Ascending aorta (tissue), 2 donors: ENCODE measurements around the gene EHD4. TPM values are rescaled to one million over a fixed set of nuclear protein-coding genes. Genes with fewer than 3 reads are reported as not detected.

Experiments
- DNase-seq, 2 donors: peaks; one replicate each; pipeline ENCODE4 v3.0.0-alpha.2; 2019; ENCODE audit warnings: low spot score in 2 of 2
- H3K27ac ChIP-seq, 2 donors: fragments of 200-600 bp; sonication (generic); one replicate each; pipeline ENCODE4 v1.5.1; 2016 to 2017; ENCODE audit warnings: mild to moderate bottlenecking in 1 of 2
- H3K27me3 ChIP-seq: fragments of 200-600 bp; sonication (generic); one replicate; pipeline ENCODE4 v1.5.1; 2017
- H3K36me3 ChIP-seq, 2 donors: fragments of 200-600 bp; sonication (generic); one replicate each; pipeline ENCODE4 v1.5.1; 2016
- H3K4me1 ChIP-seq, 2 donors: fragments of 200-600 bp; sonication (generic); one replicate each; pipeline ENCODE4 v1.5.1; 2016 to 2017; ENCODE audit warnings: mild to moderate bottlenecking in 1 of 2
- H3K4me3 ChIP-seq, 2 donors: fragments of 200-600 bp; sonication (generic); one replicate each; pipeline ENCODE4 v1.5.1; 2016 to 2017; ENCODE audit warnings: mild to moderate bottlenecking in 1 of 2
- H3K9me3 ChIP-seq, 2 donors: fragments of 200-600 bp; sonication (generic); one replicate each; pipeline ENCODE4 v1.5.1; 2016
- CTCF ChIP-seq, 3 experiments: fragments of 200-600 bp in 2 of 3; fragments of 450-650 bp in 1 of 3; sonication (generic) in 2 of 3; IDR thresholded peaks; one replicate each; pipeline ENCODE4 v1.5.1; 2016 to 2019; ENCODE audit warnings: antibody characterized with exemption in 3 of 3, mild to moderate bottlenecking in 1 of 3, moderate library complexity in 1 of 3
- intact Hi-C: fragments of 100-400 bp; cut with DNase I; formaldehyde crosslinking; loops from one replicate; pipeline ENCODE4 v1.15.1; 2023
- total RNA-seq: library from RNA; depleted of rRNA; stranded (reverse); fragments of >200 nt; gene quantifications from one replicate; pipeline ENCODE4 v1.1.0, GENCODE V29; 2016

EHD4 gene
- total RNA-seq, 1 donor from 2014 or later, result 70.4 TPM

DNA sequence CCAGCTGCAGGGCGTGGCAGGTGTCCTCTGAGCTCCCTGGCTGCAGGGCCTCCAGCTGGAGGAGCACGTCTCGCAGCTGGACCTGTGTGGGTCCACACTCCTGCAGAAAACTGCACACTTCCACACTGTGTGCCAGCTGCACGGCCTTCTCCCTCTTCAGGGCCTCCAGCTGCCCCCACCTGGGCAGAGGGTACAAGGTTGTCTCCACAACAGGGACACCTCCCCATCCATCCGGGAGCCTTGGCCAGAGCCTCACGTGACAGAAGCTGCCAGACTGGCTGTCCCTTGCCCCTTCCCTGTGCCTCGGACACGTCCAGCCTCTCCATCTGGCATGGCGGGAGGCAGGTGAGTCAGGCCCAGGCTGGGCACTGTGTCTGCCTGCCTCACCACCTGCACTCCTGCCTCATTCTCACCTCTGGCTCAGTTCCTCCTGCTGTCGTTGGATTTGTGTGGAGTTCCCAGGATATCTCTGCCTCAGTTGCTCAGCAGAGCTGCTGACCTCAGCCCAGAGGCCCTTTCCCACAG, 93.0 kb downstream of the EHD4 start:
- H3K9me3 ChIP-seq, result no peaks in the 10 kb centered on the region
- no peak for DNase-seq
- H3K27ac ChIP-seq, result no peak overlapping the region
- intact Hi-C loops, result no loop called here
- TF ChIP-seq CTCF (IDR thresholded peaks at IDR 0.05), result no peak
- H3K27me3 ChIP-seq, result no peaks in the 10 kb centered on the region
- H3K4me1 ChIP-seq, result peaks cover 0 to 10% of the 10 kb centered on the region in 2 donors
- no peaks in the 10 kb centered on the region for H3K36me3 ChIP-seq
- no peak overlapping the region for H3K4me3 ChIP-seq

GRCh38 chr15:41878355-41878699, 94.0 kb downstream of the EHD4 start:
- Histone ChIP-seq H3K4me3 (no peak overlapping the region), H3K9me3 (no peaks in the 10 kb centered on the region), H3K27ac (no peak overlapping the region), H3K4me1 (peaks cover 0 to 10% of the 10 kb centered on the region in 2 donors), H3K27me3 (no peaks in the 10 kb centered on the region), H3K36me3 (no peaks in the 10 kb centered on the region)
- no peak for DNase-seq
- TF ChIP-seq CTCF (IDR thresholded peaks at IDR 0.05), result no peak
- intact Hi-C loops, result no loop called here

DNA sequence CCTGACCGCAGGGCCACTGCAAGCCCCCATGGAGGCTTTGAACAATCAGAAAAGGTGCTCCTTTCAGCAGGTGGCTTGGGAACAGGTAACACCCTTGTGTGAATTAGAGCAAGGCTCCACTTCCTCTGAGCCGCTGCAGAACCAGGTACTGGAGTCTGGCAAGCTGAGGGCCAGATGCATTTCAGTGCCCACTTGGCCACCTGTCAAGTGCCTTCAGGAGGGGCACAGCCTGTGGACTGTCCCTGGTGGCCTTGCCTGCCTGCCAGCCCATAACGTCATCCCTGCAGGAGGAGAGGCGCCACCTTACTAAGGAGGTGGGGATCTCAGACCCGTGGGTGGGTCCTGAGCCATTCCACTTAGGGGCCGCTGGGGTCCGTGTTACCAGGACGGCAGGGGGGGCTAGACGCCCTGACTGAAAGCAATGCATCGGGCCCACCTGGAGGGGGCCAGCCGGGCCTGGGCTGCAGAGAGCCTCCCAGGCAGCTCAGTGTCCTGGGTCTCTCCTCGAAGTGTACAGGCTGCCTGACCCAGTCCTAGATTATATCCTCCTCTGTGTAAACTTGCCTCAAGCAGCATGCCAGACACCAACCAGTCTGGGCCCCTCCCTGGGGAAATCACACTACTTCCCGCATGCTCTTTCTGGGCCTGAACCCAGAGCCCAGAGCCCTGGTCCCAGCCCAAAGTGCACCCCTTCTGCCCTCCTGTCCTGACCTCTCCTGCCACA, 94.6 kb downstream of the EHD4 start:
- no peak for TF ChIP-seq CTCF (IDR thresholded peaks at IDR 0.05)
- H3K9me3 ChIP-seq, result no peaks in the 10 kb centered on the region
- no peaks in the 10 kb centered on the region for H3K36me3 ChIP-seq
- DNase-seq, result no peak
- no peak overlapping the region for H3K27ac ChIP-seq
- H3K27me3 ChIP-seq, result no peaks in the 10 kb centered on the region
- intact Hi-C loops, result no loop called here
- H3K4me3 ChIP-seq, result no peak overlapping the region
- H3K4me1 ChIP-seq, result peaks cover 0 to 10% of the 10 kb centered on the region in 2 donors

- Histone ChIP-seq H3K27ac (no peak overlapping the region), H3K9me3 (no peaks in the 10 kb centered on the region), H3K27me3 (no peaks in the 10 kb centered on the region), H3K4me3 (no peak overlapping the region), H3K36me3 (no peaks in the 10 kb centered on the region), H3K4me1 (peaks cover 0 to 2% of the 10 kb centered on the region in 2 donors)
- no peak for TF ChIP-seq CTCF (IDR thresholded peaks at IDR 0.05)
- intact Hi-C loops, result no loop called here
- no peak for DNase-seq
Observed at GRCh38 chr15:41876689-41877088, 95.7 kb downstream of the EHD4 start.

DNA sequence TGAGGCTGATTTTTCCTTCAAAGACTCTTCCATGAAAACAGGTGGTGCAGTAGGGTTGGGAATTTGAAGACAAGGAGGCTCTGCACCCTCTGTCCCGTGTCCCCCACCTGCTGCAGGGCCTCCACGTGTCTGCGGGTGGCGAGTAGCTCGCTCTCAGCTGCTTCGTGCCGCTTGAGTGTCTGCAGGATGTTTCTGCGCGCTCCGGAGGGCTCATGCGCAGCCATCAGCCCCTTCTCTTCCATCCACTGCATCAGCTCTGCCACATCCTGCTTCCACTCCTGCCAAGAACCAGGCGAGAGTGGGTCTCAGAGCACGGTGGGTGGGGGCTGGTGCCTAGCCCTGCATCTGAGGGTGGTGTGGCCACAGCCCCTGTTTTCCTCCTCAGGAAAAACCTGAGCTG, 96.3 kb downstream of the EHD4 start:
- intact Hi-C loops, result no loop called here
- Histone ChIP-seq H3K4me3 (no peak overlapping the region), H3K27ac (no peak overlapping the region), H3K27me3 (no peaks in the 10 kb centered on the region), H3K4me1 (no peaks in the 10 kb centered on the region), H3K9me3 (no peaks in the 10 kb centered on the region), H3K36me3 (no peaks in the 10 kb centered on the region)
- no peak for DNase-seq
- TF ChIP-seq CTCF (IDR thresholded peaks at IDR 0.05), result no peak
